Activated naive CD8-positive, alpha-beta T cell treated with anti-CD3 and anti-CD28 coated beads, Interleukin-2, amount 50 U/mL, for 16 hours (primary cell): ENCODE measurements around the gene MYEOV.

Experiments
- DNase-seq: peaks from one replicate; pipeline ENCODE4 v3.0.0-alpha.2; 2020; ENCODE audit warnings: low read depth, low spot score

Gene MYEOV

DNA sequence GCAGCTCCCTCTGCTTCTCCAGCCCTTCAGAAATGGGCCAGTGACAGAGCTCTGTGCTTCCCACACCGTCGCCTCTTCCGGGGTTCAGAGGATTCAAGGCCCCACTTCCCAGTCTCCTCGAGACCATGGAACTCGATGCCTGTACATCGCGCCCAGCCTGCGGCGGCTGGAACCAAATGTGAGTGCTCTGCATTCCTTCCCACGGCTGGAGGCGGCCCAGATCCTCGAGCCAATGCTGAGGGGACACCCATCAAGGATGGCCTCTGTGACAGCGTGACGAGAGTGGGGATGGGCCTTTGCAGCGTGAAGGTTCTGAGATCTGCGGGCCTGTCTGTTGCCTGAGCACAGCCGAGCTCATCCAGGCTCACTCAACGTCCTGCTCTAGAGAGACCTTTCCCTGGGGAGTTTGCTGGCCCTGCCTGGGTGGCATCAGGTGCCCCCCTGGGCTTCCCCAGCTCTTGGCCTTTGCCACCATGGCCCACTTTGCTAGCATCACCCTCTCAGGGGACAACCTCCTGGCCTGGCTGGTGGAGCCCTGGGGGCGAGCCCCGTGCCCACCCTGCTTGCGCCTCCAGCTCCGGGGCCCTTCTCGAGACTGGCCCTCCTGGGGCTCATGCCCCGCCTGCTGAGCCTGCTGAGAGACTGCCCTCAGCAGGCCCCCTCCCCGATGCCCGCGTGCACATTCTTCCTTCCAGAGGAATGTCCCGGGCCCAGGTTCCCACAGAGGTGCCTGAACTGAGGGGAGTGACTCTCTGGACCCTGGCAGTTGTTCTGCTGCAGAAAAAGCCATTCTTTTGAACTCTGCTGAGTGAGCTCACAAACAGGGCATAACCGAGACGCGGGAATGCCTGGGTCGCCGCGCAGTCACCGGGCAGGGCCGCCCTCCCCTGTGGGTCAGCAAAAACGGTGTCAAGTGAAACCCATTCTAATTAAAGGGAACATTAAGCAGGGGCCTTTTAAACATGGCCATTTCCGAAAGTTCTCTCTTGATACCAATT lies 7.3 kb upstream of the MYEOV start:
- DNase-seq = no peak

DNA sequence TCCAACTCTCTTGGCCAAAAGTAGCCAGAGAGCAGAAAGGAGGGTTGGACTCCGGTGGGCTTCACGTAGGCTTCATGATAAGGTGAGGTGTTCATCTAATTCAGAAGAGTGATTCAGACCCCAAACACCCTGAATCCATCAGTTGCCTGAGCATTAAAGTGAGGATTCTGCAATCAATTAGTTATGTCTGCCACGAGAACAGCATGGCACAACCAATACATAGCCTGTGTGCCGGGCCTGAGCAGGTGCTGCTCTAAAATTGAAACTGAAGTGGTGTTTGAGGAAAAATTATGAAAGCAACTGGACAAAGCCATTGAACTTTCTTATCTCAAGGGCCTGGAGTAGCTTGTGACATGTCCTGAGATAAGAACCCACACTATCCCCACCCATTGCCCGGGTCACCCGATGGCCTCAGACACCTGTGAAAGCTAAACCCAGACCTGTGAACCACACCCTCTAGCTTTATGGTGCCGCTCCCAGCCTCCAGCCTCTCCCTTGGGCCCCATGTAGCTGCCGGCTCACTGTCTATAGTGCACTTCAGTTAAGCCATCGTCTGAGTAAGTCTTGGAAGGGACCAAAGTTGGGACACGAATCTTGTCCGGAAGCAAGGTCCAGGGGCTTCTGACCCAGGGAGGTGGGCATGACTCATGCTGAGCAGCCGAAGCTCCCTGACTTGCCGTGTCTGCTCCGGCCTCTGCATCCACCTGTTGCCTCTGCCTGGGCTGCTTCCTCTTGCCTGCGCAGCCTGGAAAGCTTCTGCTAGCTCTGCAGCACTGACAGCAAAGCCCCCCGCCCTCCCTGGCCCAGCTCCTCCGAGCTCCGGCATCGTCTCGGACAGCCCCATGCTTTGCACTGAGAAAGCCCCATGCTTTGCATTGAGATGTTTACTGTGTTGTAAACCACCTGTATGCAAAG lies 5.7 kb upstream of the MYEOV start:
- DNase-seq = no peak

DNA sequence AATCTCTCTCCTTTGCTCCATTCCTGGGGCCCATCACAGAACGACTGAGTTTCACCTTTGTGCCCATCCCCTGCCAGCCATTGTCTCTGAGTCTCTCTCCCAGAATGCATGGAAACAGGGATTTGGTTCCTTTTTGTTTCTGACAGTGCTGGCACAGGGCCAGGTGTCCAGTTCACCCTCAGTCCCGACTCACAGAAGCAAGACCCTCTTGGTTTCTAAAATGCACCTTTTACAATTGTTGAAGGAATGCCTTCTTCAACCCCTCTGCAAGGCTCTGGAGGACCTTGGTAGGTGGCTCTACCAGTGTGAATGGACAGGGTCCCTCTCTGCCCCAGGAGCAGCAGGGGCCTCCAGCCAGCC lies 5.1 kb upstream of the MYEOV start:
- DNase-seq = no peak

DNA sequence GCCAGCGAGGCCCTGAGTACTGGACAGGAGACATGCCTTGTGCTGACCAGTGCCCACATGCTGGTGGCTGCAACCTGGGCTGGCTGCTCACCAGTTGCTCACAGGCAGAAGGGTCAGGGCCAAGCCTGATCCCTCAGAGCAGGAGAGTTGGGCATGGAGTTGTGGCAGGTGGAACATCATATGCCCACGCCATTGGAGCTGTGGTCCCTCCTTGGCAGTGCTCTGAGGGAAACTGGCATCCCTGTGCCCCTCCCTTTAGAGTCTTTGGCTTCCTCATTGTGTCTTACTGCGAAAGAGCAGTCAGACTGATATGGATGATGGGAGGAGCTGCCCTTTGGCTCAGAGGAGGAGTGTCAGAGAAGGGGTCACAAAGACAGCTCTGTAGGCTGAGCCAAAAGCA lies 3.1 kb upstream of the MYEOV start:
- DNase-seq = no peak

DNA sequence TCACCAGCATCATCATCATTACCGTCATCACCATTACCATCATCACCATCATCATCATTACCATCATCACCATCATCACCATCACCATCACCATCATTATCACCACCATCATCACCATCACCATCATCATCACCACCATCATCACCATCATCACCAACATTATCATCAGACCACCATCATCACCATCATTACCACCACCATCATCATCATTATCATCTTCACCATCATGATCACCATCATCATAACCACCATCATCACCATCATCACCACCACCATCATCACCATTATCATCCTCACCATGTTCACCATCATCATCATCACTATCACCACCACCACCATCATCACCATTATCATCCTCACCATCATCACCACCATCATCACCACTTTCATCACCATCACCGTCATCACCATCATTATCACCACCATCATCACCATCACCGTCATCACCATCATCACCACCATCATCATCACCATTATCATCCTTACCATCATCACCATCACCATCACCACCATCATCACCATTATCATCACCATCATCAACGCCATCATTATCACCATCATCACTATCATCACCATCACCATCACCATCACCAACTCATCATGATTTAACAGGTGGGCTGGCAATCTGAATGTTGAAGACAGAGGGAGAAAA lies 2.4 kb upstream of the MYEOV start:
- no peak for DNase-seq

DNA sequence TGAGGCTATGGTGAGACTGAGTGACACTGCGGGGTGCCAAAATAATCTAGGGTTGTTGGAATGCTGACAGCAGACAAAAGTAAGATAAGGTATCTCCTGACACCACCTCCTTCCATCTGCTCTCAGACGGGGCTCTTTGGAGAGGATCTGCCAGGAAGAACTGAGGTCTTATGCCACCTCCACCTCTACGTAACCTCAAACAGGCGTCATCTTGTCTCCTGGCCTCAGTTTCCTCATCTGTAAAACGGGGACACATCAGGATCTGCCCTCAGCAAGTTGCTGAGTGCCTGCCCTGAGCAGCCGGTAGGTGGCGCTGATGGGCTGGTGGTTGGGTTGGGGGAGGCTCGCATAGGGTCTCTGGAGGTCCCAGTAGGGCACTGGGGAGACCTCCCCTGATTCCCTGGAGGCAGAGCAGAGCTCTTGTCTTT lies 1.7 kb upstream of the MYEOV start:
- DNase-seq = no peak

DNA sequence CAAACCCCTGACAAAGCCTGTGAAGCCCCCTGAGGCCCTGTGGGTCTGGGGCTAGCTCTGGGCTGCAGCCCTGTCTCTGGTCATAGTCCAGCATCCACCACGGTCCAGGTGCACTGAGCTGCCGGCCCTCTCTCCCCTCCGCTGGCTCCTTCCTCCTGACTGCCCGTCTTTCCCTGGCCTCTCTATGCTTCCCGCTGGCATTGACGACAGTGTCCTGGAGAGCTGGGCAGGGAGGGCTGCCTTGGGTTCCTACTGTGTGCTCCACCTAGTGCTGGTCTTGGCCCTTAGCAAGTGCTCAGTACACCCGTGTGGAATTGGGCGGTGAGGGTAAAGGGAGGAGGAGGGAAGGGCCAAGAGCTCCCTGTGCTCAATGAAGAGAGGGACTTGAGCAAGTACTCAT lies 868 bp upstream of the MYEOV start:
- DNase-seq = no peak

DNA sequence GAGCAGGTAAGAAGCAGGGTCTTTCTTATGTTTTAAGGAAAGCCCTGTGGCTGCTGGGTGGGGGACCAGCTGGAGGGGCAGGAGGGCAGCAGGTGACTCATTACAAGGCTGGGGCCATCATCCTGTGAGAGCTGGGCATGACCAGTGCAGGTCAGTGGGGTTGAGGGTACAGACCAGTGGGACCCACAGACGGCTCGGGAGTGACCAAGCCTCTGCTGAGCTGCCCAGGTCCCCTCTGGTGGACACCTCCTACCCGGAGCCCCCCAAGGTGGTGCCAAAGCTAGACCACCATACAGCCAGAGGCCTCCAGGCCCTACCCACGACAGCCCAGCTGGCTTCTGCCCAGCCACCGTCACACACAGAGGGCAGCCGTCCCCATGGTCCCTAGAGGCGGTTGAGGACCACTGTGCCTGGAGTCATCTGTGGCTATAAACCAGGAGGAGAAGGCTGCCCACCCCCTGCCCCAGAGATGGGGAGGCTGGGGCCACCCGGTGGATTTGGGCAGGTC lies 670 bp downstream of the MYEOV start:
- DNase-seq = no peak

DNA sequence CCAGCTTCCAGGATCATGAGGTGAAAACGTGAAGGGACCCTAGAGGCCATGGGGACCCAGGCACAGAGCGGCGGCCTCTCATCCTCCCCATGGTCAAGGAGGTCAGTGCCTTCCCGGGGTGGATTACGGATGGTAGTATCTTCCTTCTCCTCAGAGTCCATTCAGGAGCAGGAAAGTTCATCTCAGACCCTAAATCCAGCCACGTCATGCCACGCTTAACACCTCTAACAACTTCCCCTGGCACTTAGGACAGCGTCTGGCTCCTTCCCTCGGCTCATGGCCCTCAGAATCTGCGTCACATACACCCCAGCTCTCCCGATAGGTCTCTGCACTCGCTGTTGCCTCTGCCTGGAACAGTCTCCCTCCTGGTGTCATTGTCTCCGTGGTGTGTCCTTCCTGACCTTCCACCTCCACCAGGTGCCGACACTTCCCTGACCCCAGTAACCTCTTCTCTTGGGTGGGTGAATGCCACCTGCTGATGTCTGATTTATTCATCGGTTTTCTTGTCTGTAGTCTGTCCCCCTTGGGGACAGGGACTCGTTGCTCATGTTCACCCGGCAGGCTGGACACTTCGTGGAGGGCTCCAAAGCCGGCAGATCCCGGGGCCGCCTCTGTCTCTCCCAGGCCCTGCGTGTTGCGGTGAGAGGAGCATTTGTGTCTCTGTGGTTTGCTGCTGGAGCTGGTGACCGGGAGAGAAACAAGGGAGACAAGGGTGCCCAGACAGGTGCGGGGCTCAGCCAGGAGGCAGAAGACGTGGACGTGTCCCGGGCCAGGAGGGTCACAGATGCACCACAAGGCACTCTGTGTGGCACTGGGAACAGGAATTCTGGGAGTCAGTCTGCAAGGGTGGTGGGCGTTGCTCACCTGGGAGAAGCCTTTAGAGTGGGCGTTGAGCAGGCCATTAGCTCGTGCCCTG lies 1.4 kb downstream of the MYEOV start:
- DNase-seq = no peak

DNA sequence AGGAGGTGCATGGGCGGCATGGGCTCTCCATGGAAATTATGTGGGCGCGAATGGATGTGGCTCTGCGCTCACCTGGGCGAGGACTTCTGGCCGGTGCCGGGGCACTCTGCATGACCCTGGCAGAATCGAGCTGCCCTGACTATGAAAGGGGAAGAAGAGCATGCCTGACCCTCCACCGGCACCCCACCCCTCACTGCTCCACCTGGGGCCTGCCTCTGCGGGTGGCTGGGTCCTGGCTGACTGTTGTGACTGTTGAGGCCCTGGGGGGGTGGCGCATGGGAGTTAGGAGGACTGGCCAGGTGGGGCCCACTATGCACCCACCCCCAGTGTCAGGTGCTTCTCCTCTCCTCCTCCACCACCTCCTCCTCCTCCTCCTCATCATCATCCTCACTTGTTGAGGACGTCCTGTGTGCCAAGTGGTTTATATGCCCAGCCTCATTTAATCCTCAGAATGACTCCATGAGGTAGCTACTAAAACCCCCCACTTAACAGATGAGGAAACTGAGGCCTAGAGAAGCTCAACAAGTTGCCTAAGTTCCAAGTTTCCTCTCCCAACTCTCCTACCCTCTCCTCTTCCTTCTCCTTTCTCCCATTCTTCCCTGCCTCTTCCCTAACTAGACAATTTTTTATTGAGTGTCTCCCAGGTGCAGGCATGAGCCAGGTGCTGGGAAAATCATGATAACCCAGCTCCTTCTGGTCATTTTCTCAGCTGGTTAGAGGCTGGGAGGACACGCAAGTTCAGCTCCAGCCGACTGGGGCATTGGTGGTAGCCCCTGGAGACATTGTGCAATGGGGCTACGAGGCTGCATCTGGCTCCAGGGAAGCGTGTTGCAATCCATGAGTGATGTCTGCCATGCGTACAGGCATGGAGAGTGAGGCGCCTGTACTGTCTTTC lies 2.3 kb downstream of the MYEOV start:
- DNase-seq = no peak

DNA sequence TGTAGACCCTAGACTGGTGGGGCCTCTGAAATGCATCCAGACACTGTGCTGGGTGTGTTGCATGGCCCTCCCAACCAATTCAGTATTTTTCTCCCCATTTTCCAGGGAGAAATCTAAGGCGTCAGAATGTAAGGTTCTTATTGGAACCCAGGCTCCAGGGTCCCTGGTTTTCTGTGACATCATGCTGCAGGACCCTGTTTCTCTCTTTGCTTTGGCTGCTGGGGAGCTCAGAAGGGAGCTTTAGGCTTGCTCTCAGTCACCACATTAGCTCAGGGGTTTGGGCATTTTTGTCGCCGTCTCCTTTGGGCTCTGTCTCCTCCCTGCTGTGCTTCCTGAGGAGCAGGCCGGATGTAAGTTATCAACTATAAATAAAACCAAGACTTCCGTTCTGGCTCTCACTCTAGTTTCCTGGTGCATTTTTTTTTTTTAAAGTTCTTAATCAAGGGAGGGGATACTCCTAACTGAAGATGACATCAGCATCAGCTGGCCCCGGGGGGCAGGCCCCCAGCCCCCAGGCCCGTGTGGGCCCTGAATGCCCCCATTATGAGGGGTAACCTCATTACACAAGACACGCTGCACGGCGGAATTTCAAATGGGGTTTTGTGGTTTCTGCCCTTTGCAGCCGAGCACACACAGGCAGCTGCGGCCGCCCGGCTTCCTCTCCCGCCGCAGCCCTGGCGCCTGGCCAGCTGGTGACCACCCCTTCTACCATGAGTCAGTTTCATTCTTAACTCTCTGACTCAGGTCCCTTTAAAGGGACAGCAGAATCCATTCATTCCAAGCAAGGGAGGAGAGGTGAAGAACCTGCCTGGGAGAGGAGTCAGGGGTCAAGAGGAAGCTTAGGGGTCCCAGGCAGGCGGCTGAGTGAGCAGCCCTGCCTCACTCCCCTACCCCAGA lies 3.2 kb downstream of the MYEOV start:
- peak; percentile 46 for DNase-seq

DNA sequence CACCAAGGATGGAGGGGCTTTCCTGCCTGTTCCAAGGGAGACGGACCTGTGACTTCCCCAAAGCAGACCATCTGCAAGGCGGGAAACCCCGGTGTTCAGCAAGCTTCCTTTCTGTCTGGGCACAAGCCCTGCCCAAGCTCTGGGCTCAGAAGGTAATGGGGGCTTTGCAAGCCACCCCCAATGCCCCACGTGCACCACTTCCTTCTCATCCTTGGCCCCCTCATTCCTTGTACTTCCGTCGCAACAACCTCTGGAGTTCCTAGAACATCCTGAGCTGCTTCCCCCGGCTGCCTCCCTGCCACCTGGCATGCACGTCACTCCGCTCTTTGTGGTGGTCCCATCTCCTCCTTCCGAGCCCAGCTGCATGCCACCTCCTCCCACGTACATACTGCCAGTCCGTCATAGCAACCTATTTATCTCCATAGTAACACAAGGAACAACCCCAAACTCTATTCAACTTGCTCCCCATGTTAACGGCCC lies 3.9 kb downstream of the MYEOV start:
- DNase-seq = no peak

DNA sequence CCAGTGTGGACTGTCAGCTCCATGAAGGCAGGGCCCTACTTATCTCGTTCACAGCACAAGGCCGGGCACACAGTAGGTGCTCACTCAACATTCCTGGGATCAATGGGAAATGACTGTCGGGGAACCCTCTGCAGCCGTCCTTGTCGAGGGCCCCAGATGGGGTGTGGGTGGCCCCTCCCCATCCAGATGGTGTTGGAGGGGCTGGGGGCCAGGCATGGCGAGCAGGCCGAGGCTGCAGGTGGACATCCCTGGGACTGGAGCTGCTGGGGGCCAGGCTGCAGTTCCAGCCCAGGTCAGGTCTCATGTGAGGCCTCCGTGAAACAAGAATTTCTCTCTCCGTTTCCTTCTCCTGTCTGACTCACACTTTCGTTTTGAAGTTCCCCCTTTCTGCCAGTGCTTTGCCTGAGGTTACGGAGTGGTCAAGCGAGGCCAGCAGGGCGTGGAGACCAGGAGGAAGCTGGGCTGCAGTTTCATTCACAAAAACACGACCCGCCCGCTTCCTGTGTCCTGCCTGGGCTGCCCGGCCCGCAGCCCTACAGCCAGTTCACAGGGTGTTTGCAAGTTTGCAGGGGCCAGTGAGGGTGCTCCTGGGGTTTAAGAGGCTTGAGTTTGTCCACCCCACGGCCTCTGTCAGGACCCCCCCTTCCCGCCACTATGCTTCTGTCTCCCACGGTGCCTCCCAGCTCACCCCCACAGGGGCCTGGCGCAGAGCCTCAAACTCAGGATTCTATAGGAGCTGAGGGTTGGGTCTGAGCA lies 4.5 kb downstream of the MYEOV start:
- no peak for DNase-seq

DNA sequence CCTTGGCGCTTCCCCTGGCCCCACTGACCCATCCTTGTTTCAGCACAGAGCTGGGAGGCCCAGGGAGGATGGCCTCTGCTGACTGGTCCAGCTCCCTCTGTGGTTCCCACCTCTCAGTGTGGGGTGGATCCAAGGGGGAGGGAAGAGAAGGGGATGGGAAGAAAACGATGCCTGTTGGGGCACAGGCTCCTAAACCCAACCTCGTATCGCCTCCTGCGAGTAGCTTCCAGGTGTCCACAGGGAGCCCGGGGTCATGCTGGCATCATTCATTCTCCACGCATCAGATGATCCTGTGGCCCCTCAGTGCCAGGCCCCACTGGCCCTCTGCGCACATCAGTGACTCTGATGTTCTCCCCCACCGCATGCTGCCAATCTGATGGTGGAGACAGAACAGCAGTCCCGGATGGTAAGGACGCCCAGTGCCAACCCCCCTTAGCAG lies 5.1 kb downstream of the MYEOV start:
- DNase-seq = no peak

DNA sequence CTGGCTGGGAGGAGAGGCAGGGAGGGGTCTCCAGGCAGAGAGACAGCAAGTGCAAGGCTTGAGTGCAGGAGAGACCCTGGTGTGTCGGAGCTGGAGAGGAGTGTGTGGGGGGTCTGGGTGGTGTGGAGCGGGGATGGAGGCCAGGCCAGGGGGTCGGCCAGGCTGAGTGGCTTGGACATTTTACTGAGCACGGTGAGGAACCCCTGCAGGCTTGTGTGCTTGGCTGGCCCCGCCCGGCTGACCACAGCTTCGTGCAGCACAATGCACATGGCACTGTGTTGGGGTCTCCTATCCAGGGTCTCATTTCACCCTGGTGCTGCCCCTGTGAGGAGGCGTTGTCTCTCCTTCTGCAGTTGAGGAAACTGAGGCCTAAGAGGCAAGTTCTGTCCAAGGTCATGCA lies 5.6 kb downstream of the MYEOV start:
- no peak for DNase-seq

DNA sequence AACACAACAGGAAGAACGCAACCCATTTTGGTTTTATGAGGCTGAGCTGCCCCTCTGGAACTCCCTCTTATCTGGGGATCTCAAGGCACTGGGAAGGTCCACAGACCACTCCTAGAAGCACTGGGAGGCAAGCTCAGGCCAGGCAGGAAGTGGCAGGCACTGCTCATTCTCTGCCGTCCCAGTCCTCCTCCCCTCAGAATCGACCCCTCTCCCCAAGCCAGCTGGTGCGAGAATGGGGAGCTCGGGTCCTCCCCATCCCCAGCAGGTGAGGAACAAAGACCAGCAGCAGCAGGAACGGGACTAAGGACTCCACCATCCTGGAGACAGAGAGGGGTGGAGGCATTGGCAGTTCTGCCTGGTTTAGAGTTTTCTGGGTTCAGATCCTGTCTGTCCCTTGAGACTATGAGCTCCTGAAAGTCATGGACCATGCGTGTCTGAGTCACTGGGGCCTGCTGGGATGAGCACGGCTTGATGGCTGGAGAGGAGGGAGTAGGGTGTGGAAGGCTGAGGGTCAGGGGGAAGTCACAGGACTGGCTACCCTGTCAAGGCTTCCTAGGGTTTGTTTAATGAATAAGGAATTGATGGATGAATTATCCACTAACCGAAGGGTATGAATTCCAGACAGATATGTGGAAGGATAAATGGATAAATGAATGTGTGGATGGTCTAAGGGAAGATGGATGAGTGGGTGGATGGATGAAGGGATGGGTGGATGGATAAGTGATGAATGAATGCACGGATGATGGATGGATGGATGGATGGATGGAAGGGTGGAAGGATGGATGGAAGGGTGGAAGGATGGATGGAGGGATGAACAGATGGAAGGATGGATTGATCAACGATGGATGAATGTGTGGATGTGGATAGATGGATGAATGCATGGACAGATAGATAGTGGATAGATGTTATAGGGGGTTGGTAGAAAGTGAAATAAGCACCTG lies 6.4 kb downstream of the MYEOV start:
- DNase-seq = no peak

DNA sequence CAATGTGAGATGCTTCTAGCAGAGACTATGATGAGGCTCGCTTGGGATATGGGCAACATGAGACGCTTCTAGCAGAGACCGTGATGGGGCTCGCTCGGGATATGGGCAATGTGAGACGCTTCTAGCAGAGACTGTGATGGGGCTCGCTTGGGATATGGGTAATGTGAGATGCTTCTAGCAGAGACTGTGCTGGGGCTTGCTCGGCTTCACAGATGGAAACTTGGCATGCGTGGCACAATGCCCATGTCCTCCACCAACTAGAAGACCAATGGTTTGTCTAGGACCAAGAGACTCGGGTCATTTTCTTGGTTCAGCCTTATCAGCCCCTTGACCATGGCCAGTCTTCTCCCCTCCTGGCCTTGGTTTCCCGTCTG lies 7.1 kb downstream of the MYEOV start:
- no peak for DNase-seq
